Panc1 (cell line): ENCODE results near the gene HEATR9. TPM values are rescaled to one million over a fixed set of nuclear protein-coding genes. Genes with fewer than 3 reads are reported as not detected.

Experiments used
- ATAC-seq: fragments of 200-7000 bp; cut with Tn5 transposase; 2 replicates; pipeline ENCODE4 v1.9.1; 2020; ENCODE audit warnings: mild to moderate bottlenecking, moderate library complexity
- BruUV-seq: library from RNA; stranded (reverse); fragments of 400-500 nt; replicated peaks from 2 replicates; lab custom pipeline; 2021; lab: Mats Ljungman, UMichigan
- CTCF ChIA-PET: fragments of 300-600 bp; sonication (Branson Sonifier 250); formaldehyde crosslinking; loops from one replicate; lab custom pipeline; 2022; ENCODE audit warnings: antibody characterized with exemption; lab: Charles Lee
- POLR2A ChIA-PET: fragments of 300-600 bp; sonication (Branson Sonifier 250); formaldehyde crosslinking; loops from one replicate; lab custom pipeline; 2022; ENCODE audit warnings: antibody characterized with exemption; lab: Charles Lee
- DNase-seq: peaks from one replicate; pipeline ENCODE4 v3.0.0-alpha.2; 2010; ENCODE audit warnings: low read depth, low spot score
- H3K27ac ChIP-seq: 2 replicates; pipeline ENCODE4 v1.5.1; 2011; ENCODE audit warnings: mild to moderate bottlenecking, low read length, inconsistent platforms
- H3K27me3 ChIP-seq: fragments of 200-500 bp; sonication (Bioruptor generic); 2 replicates; pipeline ENCODE4 v1.6.0; 2014; ENCODE audit warnings: low read length, inconsistent platforms; ENCODE audit not compliant: control insufficient read depth, insufficient read depth
- H3K36me3 ChIP-seq: fragments of 200-500 bp; sonication (Bioruptor generic); 2 replicates; pipeline ENCODE4 v1.5.1; 2014; ENCODE audit warnings: inconsistent platforms, mild to moderate bottlenecking, low read length, moderate library complexity; ENCODE audit not compliant: control insufficient read depth, insufficient read depth
- H3K4me1 ChIP-seq: 2 replicates; pipeline ENCODE4 v1.5.1; 2011; ENCODE audit warnings: inconsistent platforms, mild to moderate bottlenecking, low read length, moderate library complexity; ENCODE audit not compliant: control insufficient read depth, insufficient read depth
- H3K4me3 ChIP-seq, 2 experiments: 2 replicates each; pipeline ENCODE4 v1.5.1; 2011 to 2012; ENCODE audit warnings: low read depth in 2 of 2, low read length in 2 of 2, mild to moderate bottlenecking in 2 of 2, inconsistent platforms in 1 of 2, moderate library complexity in 1 of 2
- H3K9me3 ChIP-seq: fragments of 200-500 bp; sonication (Bioruptor generic); 2 replicates; pipeline ENCODE4 v1.5.1; 2014; ENCODE audit warnings: low read depth, mild to moderate bottlenecking, inconsistent platforms, low read length, moderate library complexity; ENCODE audit not compliant: control insufficient read depth, insufficient read depth
- CTCF ChIP-seq: fragments of 450-650 bp; IDR thresholded peaks from 2 replicates; pipeline ENCODE4 v1.5.1; 2017; ENCODE audit warnings: mild to moderate bottlenecking
- POLR2AphosphoS5 ChIP-seq: IDR thresholded peaks from 2 replicates; pipeline ENCODE4 v1.6.1; 2012; ENCODE audit warnings: mild to moderate bottlenecking, low read depth, low read length, moderate library complexity
- SIN3A ChIP-seq: IDR thresholded peaks from 2 replicates; pipeline ENCODE4 v1.6.1; 2012; ENCODE audit warnings: low read depth, mild to moderate bottlenecking, low read length, moderate library complexity, borderline replicate concordance; ENCODE audit not compliant: insufficient read depth
- TCF7L2 ChIP-seq: IDR thresholded peaks from 2 replicates; pipeline ENCODE4 v1.6.1; 2011; ENCODE audit warnings: mild to moderate bottlenecking, low read depth, low read length, inconsistent platforms
- in situ Hi-C: cut with HindIII; loops from 2 replicates; pipeline ENCODE4 v1.10.0; 2016; ENCODE audit warnings: low sequenced_read_pairs, low pct_unique_long_range_greater_than_20kb
- intact Hi-C: fragments of 100-400 bp; cut with micrococcal nuclease; formaldehyde crosslinking; loops from one replicate; pipeline ENCODE4 v1.10.0; 2022; ENCODE audit not compliant: unreplicated experiment
- total RNA-seq: library from RNA; stranded (reverse); gene quantifications from one replicate; pipeline ENCODE4 v1.2.1, GENCODE V29; 2021; ENCODE audit not compliant: unreplicated experiment
- TF ChIP-seq, protein P1 (sequence below), 2 experiments: IDR thresholded peaks; 2 replicates each; pipeline ENCODE4 v1.6.1; 2011 to 2012; ENCODE audit warnings: low read depth in 2 of 2, control low read depth in 1 of 2, low read length in 1 of 2, mild to moderate bottlenecking in 1 of 2, moderate library complexity in 1 of 2; ENCODE audit not compliant: insufficient read depth in 1 of 2

The HEATR9 gene
- total RNA-seq, 1 experiment from 2014 or later = not detected

DNA sequence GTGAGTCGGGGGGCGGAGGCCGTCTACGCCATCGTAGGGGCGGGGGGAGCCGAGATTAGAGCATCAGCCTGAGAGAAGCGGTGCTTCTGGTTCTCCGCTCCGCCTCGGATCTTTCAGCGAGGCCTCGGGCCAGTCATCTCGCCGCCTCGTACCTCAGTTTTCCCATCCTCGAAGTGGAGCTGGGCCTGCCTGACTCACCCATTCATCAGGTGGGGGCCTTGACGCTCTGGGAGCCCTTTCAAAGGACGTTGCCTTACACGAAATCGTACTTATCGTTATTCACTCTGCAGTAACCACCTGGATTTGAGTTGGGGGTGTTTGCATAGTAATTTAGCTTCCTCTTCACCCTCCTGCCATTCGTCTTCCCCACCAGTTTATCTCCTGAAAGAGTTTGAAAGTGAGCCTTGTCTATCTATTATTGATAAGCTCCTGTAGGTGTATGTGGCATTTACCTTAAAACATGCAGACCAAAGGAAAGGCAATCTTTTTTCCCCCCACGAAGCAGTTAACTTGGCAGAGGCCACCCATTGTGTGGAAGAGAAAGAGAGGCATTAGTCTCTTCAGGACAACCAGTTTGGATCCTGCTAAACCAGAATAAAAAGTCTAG is 58.7 kb downstream of the HEATR9 start:
- ATAC-seq (no peak; the same call in 1 of the 2 replicates), DNase-seq (no peak)
- no TSS peak for BruUV-seq
- Histone ChIP-seq H3K9me3 (no peaks in the 10 kb centered on the region), H3K27me3 (no peaks in the 10 kb centered on the region), H3K4me3 (peak overlapping the region; percentile 89 to 99), H3K36me3 (peaks cover 12% of the 10 kb centered on the region), H3K4me1 (peaks cover 22% of the 10 kb centered on the region), H3K27ac (peak overlapping the region; percentile 98)
- intact Hi-C loops = no loop called here
- POLR2A ChIA-PET = no interaction called here
- TF ChIP-seq SIN3A = no peak
- TF ChIP-seq TCF7L2 = no peak
- TF ChIP-seq POLR2AphosphoS5 = no peak; the same call in 1 of the 2 replicates
- TF ChIP-seq CTCF = no peak
- TF ChIP-seq, protein P1, sequence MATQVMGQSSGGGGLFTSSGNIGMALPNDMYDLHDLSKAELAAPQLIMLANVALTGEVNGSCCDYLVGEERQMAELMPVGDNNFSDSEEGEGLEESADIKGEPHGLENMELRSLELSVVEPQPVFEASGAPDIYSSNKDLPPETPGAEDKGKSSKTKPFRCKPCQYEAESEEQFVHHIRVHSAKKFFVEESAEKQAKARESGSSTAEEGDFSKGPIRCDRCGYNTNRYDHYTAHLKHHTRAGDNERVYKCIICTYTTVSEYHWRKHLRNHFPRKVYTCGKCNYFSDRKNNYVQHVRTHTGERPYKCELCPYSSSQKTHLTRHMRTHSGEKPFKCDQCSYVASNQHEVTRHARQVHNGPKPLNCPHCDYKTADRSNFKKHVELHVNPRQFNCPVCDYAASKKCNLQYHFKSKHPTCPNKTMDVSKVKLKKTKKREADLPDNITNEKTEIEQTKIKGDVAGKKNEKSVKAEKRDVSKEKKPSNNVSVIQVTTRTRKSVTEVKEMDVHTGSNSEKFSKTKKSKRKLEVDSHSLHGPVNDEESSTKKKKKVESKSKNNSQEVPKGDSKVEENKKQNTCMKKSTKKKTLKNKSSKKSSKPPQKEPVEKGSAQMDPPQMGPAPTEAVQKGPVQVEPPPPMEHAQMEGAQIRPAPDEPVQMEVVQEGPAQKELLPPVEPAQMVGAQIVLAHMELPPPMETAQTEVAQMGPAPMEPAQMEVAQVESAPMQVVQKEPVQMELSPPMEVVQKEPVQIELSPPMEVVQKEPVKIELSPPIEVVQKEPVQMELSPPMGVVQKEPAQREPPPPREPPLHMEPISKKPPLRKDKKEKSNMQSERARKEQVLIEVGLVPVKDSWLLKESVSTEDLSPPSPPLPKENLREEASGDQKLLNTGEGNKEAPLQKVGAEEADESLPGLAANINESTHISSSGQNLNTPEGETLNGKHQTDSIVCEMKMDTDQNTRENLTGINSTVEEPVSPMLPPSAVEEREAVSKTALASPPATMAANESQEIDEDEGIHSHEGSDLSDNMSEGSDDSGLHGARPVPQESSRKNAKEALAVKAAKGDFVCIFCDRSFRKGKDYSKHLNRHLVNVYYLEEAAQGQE (IDR thresholded peaks at IDR 0.05; ENCODE audit: insufficient read depth in 1 of 2, low read depth in 2 of 2, low read length in 1 of 2) = no peak
- CTCF ChIA-PET = interaction anchor here (1.0 kb wide), 1 partner anchor 46 kb away, joined by 4 read pairs; no protein-coding TSS in a partner anchor
- in situ Hi-C loops = no loop called here

GRCh38 chr17:35808962-35809854 is 59.5 kb downstream of the HEATR9 start, which contains the start of gene TAF15:
TAF15 (plus strand) TSS chr17:35809484; CDS start chr17:35809570, 86 bp downstream.
- POLR2A ChIA-PET = interaction anchor here (0.5 to 1.2 kb wide), 4 partner anchors 13 to 68 kb away, joined by 3 to 10 read pairs (median 4); no protein-coding TSS in a partner anchor
- peaks cover 22% of the 10 kb centered on the region for H3K4me1 ChIP-seq
- ATAC-seq (peak; percentile 97), DNase-seq (peak; percentile 92)
- no peaks in the 10 kb centered on the region for H3K9me3 ChIP-seq
- peaks cover 12% of the 10 kb centered on the region for H3K36me3 ChIP-seq
- in situ Hi-C loops (no loop called here), intact Hi-C loops (no loop called here)
- TF ChIP-seq POLR2AphosphoS5 = peak; percentile 97
- peak; percentile 86; the same call in 1 of the 2 replicates for TF ChIP-seq SIN3A
- TF ChIP-seq, protein P1 (IDR thresholded peaks at IDR 0.05; ENCODE audit: insufficient read depth in 1 of 2, low read depth in 2 of 2, low read length in 1 of 2) = peak in 1 of 2 experiments; percentile 27; a peak in 2 of 4 replicates
- peak; percentile 94 for TF ChIP-seq TCF7L2
- peak; percentile 90 for TF ChIP-seq CTCF
- CTCF ChIA-PET = interaction anchor here (0.8 to 2.0 kb wide), 7 partner anchors 21 to 90 kb away, joined by 3 to 35 read pairs (median 4); no protein-coding TSS in a partner anchor
- peak within 1 kb of the TSS; percentile 89 to 99 for H3K4me3 ChIP-seq
- H3K27ac ChIP-seq = peak within 1 kb of the TSS; percentile 98
- BruUV-seq = no TSS peak
- H3K27me3 ChIP-seq = no peaks in the 10 kb centered on the region
